Measurements from ENCODE around the gene CISH.
A peak's percentile ranks its signal among the peaks of the same experiment; 100 is the strongest.

CISH gene

GRCh38 chr3:50612234-50612882, 784 bp upstream of the CISH start:
- no peak for DNase-seq

GRCh38 chr3:50610992-50611463, 546 bp downstream of the CISH start:
- DNase-seq = no peak

- DNase-seq = no peak
Measured at GRCh38 chr3:50610181-50610971, 1.2 kb downstream of the CISH start.

- no peak for DNase-seq
Measured at GRCh38 chr3:50609763-50610085, 1.9 kb downstream of the CISH start.

DNA sequence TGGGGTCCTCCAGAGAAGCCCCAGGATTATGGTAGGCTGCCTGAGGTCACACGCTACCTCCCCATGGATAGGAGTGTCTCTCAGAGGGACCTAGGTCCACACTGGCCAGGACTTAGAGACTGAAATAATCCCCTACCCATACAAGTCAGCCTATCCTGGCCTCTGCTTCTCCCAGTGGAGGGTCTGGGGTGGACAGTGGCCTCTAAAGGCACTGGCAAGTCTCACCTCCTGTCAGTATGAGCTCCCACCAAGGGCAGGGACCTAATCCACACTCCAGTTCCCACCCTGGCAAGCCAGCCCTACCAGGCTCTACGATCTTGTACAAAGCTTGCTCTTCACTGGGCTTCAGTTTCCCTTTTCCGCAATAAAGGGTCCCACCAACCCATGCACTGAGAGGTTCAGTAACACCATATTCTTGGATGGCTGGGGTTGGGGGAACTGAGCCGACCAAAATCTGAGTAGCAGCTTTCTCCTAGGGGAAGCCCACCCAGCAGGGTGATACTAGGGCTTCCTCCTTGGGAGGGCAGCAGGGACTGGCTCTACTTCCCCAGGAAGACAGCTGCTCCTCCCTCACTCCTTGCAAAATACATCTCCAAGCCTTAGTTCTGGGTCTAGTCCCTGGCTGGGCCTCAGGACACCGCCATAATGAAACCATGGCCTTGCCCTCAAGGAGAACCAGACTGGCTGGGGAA, 2.4 kb downstream of the CISH start:
- no peak for DNase-seq

DNA sequence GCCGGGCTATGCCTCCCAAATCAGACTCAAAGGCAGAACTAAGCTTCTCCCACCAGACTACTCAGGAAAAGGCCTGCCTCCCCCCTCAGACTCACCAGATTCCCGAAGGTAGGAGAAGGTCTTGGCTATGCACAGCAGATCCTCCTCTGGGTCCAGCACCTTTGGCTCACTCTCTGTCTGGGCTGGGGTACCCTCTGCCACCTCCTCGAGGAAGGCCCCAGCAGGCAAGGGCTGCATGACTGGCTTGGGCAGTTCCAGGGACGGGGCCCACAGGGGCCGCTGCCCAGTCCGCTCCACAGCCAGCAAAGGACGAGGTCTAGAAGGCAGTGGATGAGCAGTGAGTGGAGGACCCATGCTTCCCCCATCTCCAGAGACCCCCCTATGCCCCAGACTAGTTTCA, 3.3 kb downstream of the CISH start:
- no peak for DNase-seq

GRCh38 chr3:50607271-50608091, 4.1 kb downstream of the CISH start:
- no peak for DNase-seq

GRCh38 chr3:50606596-50606995, 5.0 kb downstream of the CISH start:
- no peak for DNase-seq

GRCh38 chr3:50605901-50606326, 5.7 kb downstream of the CISH start:
- DNase-seq = no peak

GRCh38 chr3:50604628-50605588, 6.7 kb downstream of the CISH start:
- DNase-seq = no peak

DNA sequence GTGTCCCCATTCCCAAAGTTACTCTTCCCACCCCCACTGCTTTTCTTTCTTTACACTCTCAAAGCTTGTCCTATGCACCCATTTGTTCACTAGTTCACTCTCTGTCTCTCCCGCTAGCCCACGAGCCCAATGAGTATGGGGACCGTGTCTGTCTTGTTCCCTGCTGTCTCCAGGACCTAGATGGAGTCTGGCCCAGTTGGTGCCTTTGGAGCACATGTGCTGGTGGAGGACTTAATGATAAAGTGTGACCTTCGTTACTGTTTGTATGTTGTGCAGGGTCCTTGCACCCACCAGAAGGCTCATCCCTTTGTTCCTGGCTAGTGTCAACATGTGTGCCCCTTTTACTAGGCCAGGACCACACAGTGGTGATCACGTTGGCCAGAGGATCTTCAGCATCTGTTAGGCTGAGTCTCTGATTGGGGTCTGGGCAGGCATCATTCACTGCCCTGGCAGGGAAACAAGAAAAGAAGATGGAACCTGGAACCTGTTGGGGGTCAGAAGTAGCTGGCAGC, 7.4 kb downstream of the CISH start:
- DNase-seq = no peak

DNA sequence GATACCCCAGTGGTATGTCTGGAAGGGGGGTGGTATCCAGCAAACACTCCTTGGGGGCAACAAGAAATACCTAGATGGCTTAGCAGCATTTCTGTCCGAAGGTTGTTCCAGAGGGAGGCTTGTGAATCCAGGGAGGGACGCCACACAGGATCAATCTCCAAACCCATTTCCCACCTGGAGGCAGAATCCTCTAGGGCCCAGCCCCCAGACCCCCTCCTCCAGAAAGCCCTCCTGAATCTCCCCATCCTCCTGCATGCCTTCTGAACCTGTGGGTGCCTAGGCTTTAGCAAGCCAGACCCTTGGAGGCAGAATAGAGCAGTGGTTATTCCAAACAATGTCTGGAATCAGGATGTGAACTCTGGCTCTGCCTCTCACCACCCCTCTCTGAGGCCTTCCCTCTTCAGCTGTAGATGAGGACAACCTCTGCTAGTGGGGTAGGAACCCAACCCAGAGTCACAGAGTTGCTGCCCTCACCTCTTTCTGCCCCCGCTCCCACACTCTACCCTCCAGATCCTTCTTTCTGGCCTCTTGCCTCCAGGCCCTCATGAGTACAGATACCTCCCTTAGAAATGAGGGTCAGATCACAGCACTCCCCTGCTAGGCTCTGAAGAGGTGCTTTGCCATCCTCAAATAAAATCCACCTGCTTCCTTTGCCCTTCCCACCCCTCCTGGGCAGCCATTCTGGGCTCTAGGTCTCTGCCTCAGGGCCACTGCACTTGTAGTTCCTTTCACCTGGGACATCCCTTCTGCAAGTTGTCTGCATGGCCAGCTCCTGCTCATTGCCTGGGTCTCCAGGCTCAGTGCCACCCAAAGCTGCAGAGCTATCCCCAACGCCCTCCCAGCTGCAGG, 8.1 kb downstream of the CISH start:
- no peak for DNase-seq

GRCh38 chr3:50602595-50603191, 8.9 kb downstream of the CISH start:
- no peak for DNase-seq

GRCh38 chr3:50600841-50601591, 10.6 kb downstream of the CISH start:
- peak; percentile 97 for DNase-seq

DNA sequence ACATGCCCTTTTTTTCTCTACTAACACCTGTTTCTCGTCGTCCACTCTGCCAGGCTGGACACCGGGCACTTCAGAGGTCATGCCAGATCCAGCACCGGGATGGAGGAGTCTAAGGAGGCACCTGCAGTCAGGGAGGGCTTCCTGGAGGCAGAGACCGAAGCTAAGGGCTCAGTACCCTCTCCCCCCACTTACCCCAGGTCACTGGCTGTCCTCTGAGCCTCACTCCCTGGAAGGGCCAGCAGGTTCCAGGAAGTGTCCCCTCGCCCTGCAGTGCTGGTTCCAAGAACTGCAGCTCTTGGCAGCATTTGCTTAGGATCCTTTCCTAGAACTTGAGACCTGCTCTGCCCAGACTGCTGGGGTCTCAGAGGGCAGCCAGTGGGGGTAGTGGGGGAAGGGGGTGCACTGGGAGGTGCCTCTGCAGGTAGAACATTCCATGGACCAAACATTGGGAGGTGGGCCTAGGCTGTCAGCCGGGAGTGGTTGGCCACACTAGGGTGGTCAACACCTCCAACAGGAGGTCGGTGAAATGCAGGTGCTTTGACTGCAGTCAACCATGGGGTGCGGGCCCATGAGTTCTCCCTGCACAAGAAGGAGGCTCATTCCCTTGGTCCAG, 11.3 kb downstream of the CISH start:
- DNase-seq = no peak

- DNase-seq = no peak
Measured at GRCh38 chr3:50599716-50600118, 11.9 kb downstream of the CISH start.

DNA sequence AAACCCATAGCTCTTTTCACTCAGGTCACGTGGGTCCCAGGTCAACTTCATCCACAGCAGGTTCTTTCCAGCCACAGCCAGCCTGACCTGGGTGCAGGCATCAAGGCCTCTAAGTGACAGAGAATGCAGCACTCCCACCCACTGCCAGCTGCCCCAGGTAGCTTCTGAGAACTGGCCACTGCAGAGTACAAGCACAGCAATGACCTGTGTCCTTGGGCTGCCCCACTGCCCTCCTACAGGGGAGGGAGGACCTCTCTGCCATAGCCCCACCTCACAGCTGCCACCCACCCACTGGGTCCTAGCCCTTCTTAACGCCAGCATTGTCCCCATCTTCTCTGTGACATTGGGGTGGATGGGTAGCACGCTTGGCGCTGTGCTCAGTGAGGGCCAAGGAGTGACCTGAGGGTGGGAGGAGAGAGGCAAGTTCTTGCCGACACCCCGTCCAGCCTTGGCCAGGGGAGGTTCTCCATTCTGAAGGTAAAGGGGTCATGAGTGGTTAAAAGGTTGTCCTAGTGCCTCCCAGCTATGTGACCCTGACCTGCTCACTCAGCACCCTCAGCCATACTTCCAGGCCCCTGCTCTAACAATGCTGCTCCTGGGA, 12.4 kb downstream of the CISH start:
- no peak for DNase-seq

- no peak for DNase-seq
Measured at GRCh38 chr3:50594253-50594785, 17.3 kb downstream of the CISH start.
